CD4-positive, alpha-beta T cell (primary cell): ENCODE data around the gene ZG16. TPM values are rescaled to one million over a fixed set of nuclear protein-coding genes. Genes with fewer than 3 reads are reported as not detected.
"Not testable (repeated sequence)": the region's sequence is repeated elsewhere in the genome, so short reads cannot be mapped to it uniquely, and the experiment has no call there.

Experiments used
- ATAC-seq: fragments of 200-7000 bp; cut with Tn5 transposase; one replicate; pipeline ENCODE4 v1.10.0; 2022; ENCODE audit warnings: mild to moderate bottlenecking; ENCODE audit not compliant: poor library complexity
- CTCF ChIA-PET: fragments of 350-600 bp; sonication (Branson Sonifier 250); formaldehyde crosslinking; loops from one replicate; lab custom pipeline; 2021; ENCODE audit warnings: antibody characterized with exemption, inconsistent platforms; lab: Charles Lee
- POLR2A ChIA-PET: fragments of 350-600 bp; sonication (Branson Sonifier 250); formaldehyde crosslinking; loops from one replicate; lab custom pipeline; 2021; ENCODE audit warnings: antibody characterized with exemption, inconsistent platforms; lab: Charles Lee
- DNase-seq, 14 experiments: peaks; one replicate each; pipeline ENCODE4 v3.0.0-alpha.2; 2013 to 2020; ENCODE audit warnings: mixed read lengths in 2 of 14
- H3K27ac ChIP-seq, 2 donors: one replicate each; pipeline versions ENCODE4 v1.5.1 to v1.7.0; 2013; ENCODE audit warnings: low read length in 2 of 2, low read depth in 1 of 2, mild to moderate bottlenecking in 1 of 2
- H3K27me3 ChIP-seq, 2 experiments: 1 replicate in 1 of 2; 2 replicates in 1 of 2; pipeline versions ENCODE4 v1.6.1 to v1.7.0; 2013; ENCODE audit warnings: low read length in 2 of 2, control low read depth in 1 of 2, mild to moderate bottlenecking in 1 of 2, moderate library complexity in 1 of 2; ENCODE audit not compliant: insufficient read depth in 2 of 2, control insufficient read depth in 1 of 2
- H3K36me3 ChIP-seq: one replicate; pipeline ENCODE4 v1.6.1; 2013; ENCODE audit warnings: low read length, control low read depth; ENCODE audit not compliant: insufficient read depth
- H3K4me1 ChIP-seq: one replicate; pipeline ENCODE4 v1.6.1; 2013; ENCODE audit warnings: low read length, control low read depth; ENCODE audit not compliant: insufficient read depth
- H3K4me3 ChIP-seq: one replicate; pipeline ENCODE4 v1.5.1; 2013; ENCODE audit warnings: mild to moderate bottlenecking, low read length, moderate library complexity
- H3K9me3 ChIP-seq, 2 experiments: 1 replicate in 1 of 2; 2 replicates in 1 of 2; pipeline versions ENCODE4 v1.6.1 to v1.7.0; 2013; ENCODE audit warnings: low read length in 2 of 2, mild to moderate bottlenecking in 2 of 2, control low read depth in 1 of 2, moderate library complexity in 1 of 2; ENCODE audit not compliant: control insufficient read depth in 1 of 2, insufficient read depth in 1 of 2
- H3K27ac Mint-ChIP-seq: one replicate; pipeline ENCODE4 v1.8.0; 2020; ENCODE audit warnings: mixed read lengths
- H3K27me3 Mint-ChIP-seq: one replicate; pipeline ENCODE4 v1.8.0; 2021; ENCODE audit warnings: mixed read lengths
- H3K36me3 Mint-ChIP-seq: one replicate; pipeline ENCODE4 v1.8.0; 2021; ENCODE audit warnings: low read depth, mixed read lengths
- H3K4me1 Mint-ChIP-seq: one replicate; pipeline ENCODE4 v1.8.0; 2021; ENCODE audit warnings: low read depth, mixed read lengths
- H3K4me3 Mint-ChIP-seq: one replicate; pipeline ENCODE4 v1.8.0; 2020; ENCODE audit warnings: mild to moderate bottlenecking, mixed read lengths
- H3K9me3 Mint-ChIP-seq: one replicate; pipeline ENCODE4 v1.8.0; 2020; ENCODE audit warnings: mixed read lengths
- CTCF ChIP-seq: fragments of 200-600 bp; IDR thresholded peaks from one replicate; pipeline ENCODE4 v1.8.0; 2022; ENCODE audit warnings: antibody characterized with exemption, mild to moderate bottlenecking
- intact Hi-C, 2 experiments: fragments of 100-400 bp; cut with DNase I in 1 of 2; cut with micrococcal nuclease in 1 of 2; formaldehyde crosslinking; loops; one replicate each; pipeline versions ENCODE4 v1.15.1 to v1.9.0; 2023 to 2025; cut with DNase I, micrococcal nuclease
- total RNA-seq, 174 experiments: library from RNA in 2 of 174; stranded (reverse) in 2 of 174; gene quantifications; one replicate each; pipeline ENCODE4 v1.2.3 and lab custom pipeline; 2021 to 2026

The ZG16 gene
- total RNA-seq, 2 experiments from 2014 or later, result not detected

GRCh38 chr16:29790949-29791844, 13.1 kb downstream of the ZG16 start:
- no peaks in the 10 kb centered on the region for H3K9me3 Mint-ChIP-seq

GRCh38 chr16:29791845-29792807, 14.1 kb downstream of the ZG16 start:
- Histone ChIP-seq H3K9me3 (no peaks in the 10 kb centered on the region), H3K36me3 (peaks cover 14% of the 10 kb centered on the region), H3K4me3 (peak overlapping the region; percentile 93), H3K27me3 (no peaks in the 10 kb centered on the region), H3K27ac (no peak overlapping the region), H3K4me1 (peaks cover 39% of the 10 kb centered on the region)
- H3K27me3 Mint-ChIP-seq, result no peaks in the 10 kb centered on the region
- peak overlapping the region; percentile 97 for H3K27ac Mint-ChIP-seq
- peaks cover 46% of the 10 kb centered on the region for H3K4me1 Mint-ChIP-seq
- peak in 1 of 14 experiments; percentile 53 for DNase-seq
- CTCF ChIA-PET, result interaction anchor here (1.4 to 3.5 kb wide), 4 partner anchors 12 to 91 kb away, joined by 3 to 60 read pairs (median 32); partner anchors contain the start of gene PAGR1
- intact Hi-C loops, result loop anchor here (1.0 to 2.0 kb wide), 2 partner anchors 11 to 53 kb away; no protein-coding TSS in a partner anchor
- POLR2A ChIA-PET, result interaction anchor here (1.1 to 8.9 kb wide), 7 partner anchors 12 to 90 kb away, joined by 3 to 217 read pairs (median 50); partner anchors contain the start of genes C16orf54, MAZ and PAGR1
- ATAC-seq, result no peak
- peak overlapping the region; percentile 96 for H3K4me3 Mint-ChIP-seq
- H3K36me3 Mint-ChIP-seq, result peaks cover 36% of the 10 kb centered on the region
- TF ChIP-seq CTCF, result no peak
- no peaks in the 10 kb centered on the region for H3K9me3 Mint-ChIP-seq

More at GRCh38 chr16:29790949-29791844, 13.1 kb downstream of the ZG16 start:
- peak overlapping the region; percentile 96 for H3K4me3 Mint-ChIP-seq
- peaks cover 46% of the 10 kb centered on the region for H3K4me1 Mint-ChIP-seq
- H3K27me3 Mint-ChIP-seq, result no peaks in the 10 kb centered on the region
- POLR2A ChIA-PET, result interaction anchor here (0.6 to 8.9 kb wide), 31 partner anchors 13 to 392 kb away, joined by 3 to 217 read pairs (median 7); partner anchors contain the start of genes ASPHD1, C16orf54, CDIPT and CORO1A
- peak overlapping the region; percentile 97 for H3K27ac Mint-ChIP-seq
- H3K4me3 ChIP-seq, result peak overlapping the region; percentile 93
- peaks cover 39% of the 10 kb centered on the region for H3K4me1 ChIP-seq
- intact Hi-C loops, result loop anchor here (1.0 to 2.0 kb wide), 7 partner anchors 12 to 91 kb away; partner anchors contain the start of gene PAGR1 (in 1 of the 2)
- peaks cover 5% of the 10 kb centered on the region for H3K36me3 ChIP-seq
- peaks cover 27% of the 10 kb centered on the region for H3K36me3 Mint-ChIP-seq
- CTCF ChIA-PET, result interaction anchor here (0.6 to 3.5 kb wide), 37 partner anchors 10 to 641 kb away, joined by 3 to 60 read pairs (median 5); partner anchors contain the start of genes ALDOA, C16orf54, PAGR1 and QPRT
- H3K27me3 ChIP-seq, result no peaks in the 10 kb centered on the region
- no peak for TF ChIP-seq CTCF
- no peak for ATAC-seq
- DNase-seq, result peak in 3 of 14 experiments; percentile 24 to 53 (median 32)
- no peaks in the 10 kb centered on the region for H3K9me3 ChIP-seq
- H3K27ac ChIP-seq, result peak overlapping the region; percentile 50 to 77

GRCh38 chr16:29793153-29793552, 15.1 kb downstream of the ZG16 start:
- H3K9me3 ChIP-seq, H3K9me3 Mint-ChIP-seq, ATAC-seq, H3K27me3 Mint-ChIP-seq, DNase-seq, H3K27me3 ChIP-seq, H3K27ac ChIP-seq, H3K4me3 ChIP-seq, H3K27ac Mint-ChIP-seq, intact Hi-C loops, H3K4me3 Mint-ChIP-seq: not testable (repeated sequence)
- Mint-ChIP-seq H3K36me3 (peaks cover 47% of the 10 kb centered on the region), H3K4me1 (peaks cover 46% of the 10 kb centered on the region)
- Histone ChIP-seq H3K4me1 (peaks cover 39% of the 10 kb centered on the region), H3K36me3 (peaks cover 24% of the 10 kb centered on the region)
- POLR2A ChIA-PET, result interaction anchor here (0.6 to 8.9 kb wide), 4 partner anchors 11 to 122 kb away, joined by 3 to 217 read pairs (median 31); partner anchors contain the start of gene MAZ
- CTCF ChIA-PET, result interaction anchor here (1.1 to 1.4 kb wide), 2 partner anchors 23 to 55 kb away, joined by 3 read pairs; partner anchors contain the start of gene PAGR1
